GM10248 (cell line): Measurements from ENCODE around the gene CFAP68.
"Not testable (repeated sequence)": the region's sequence is repeated elsewhere in the genome, so short reads cannot be mapped to it uniquely, and the experiment has no call there.

Experiments used
- CTCF ChIA-PET: fragments of 300-600 bp; sonication (Branson Sonifier 250); formaldehyde crosslinking; extraction: SDS; loops from one replicate; lab custom pipeline; 2021; ENCODE audit warnings: antibody characterized with exemption; lab: Yijun Ruan, JAX
- POLR2A ChIA-PET: fragments of 350-650 bp; sonication (Branson Sonifier 250); formaldehyde crosslinking; extraction: SDS; loops from one replicate; lab custom pipeline; 2020; ENCODE audit warnings: antibody characterized with exemption; lab: Yijun Ruan, JAX
- DNase-seq: peaks from one replicate; pipeline ENCODE4 v3.0.0; 2012; ENCODE audit errors: extremely low spot score
- CTCF ChIP-seq: IDR thresholded peaks from 2 replicates; pipeline ENCODE4 v1.5.1; 2012; ENCODE audit warnings: mild to moderate bottlenecking, low read depth; ENCODE audit errors: extremely low read depth, missing control alignments, control extremely low read depth

Gene CFAP68

GRCh38 chr11:111925953-111926352, 46.6 kb downstream of the CFAP68 start:
- TF ChIP-seq CTCF: no peak
- ChIA-PET CTCF (interaction anchor here (0.8 to 3.4 kb wide), 12 partner anchors 8 to 360 kb away, joined by 3 to 25 read pairs (median 4); partner anchors contain the start of genes ALG9 and C11orf52), POLR2A (interaction anchor here (1.3 kb wide), 2 partner anchors 13 to 77 kb away, joined by 3 to 4 read pairs; no protein-coding TSS in a partner anchor)
- DNase-seq: no peak

GRCh38 chr11:111926505-111927391, 47.4 kb downstream of the CFAP68 start:
- TF ChIP-seq CTCF: no peak
- POLR2A ChIA-PET: interaction anchor here (0.6 to 1.3 kb wide), 7 partner anchors 9 to 457 kb away, joined by 3 to 4 read pairs (median 3); partner anchors contain the start of gene ALG9
- CTCF ChIA-PET: interaction anchor here (0.8 to 3.4 kb wide), 17 partner anchors 8 to 360 kb away, joined by 3 to 25 read pairs (median 3); partner anchors contain the start of genes ALG9 and C11orf52
- DNase-seq: peak; percentile 99

GRCh38 chr11:111930472-111930871, 51.1 kb downstream of the CFAP68 start:
- CTCF ChIA-PET: interaction anchor here (1.2 to 3.4 kb wide), 7 partner anchors 10 to 180 kb away, joined by 3 to 38 read pairs (median 8); no protein-coding TSS in a partner anchor
- TF ChIP-seq CTCF: no peak
- POLR2A ChIA-PET: no interaction called here
- DNase-seq: no peak

- TF ChIP-seq CTCF: no peak
- ChIA-PET POLR2A (no interaction called here), CTCF (interaction anchor here (0.8 to 10.6 kb wide), 14 partner anchors 8 to 243 kb away, joined by 3 to 138 read pairs (median 7); partner anchors contain the start of gene BCO2)
- DNase-seq: no peak
These were observed 53.2 kb downstream of the CFAP68 start for GRCh38 chr11:111932611-111932950.

- CTCF ChIA-PET: interaction anchor here (1.0 to 10.6 kb wide), 5 partner anchors 11 to 83 kb away, joined by 3 to 138 read pairs (median 7); no protein-coding TSS in a partner anchor
- DNase-seq, POLR2A ChIA-PET: not testable (repeated sequence)
These were observed 53.8 kb downstream of the CFAP68 start for GRCh38 chr11:111933176-111933575.

GRCh38 chr11:111933872-111934271, 54.5 kb downstream of the CFAP68 start:
- ChIA-PET CTCF (interaction anchor here (1.0 to 10.6 kb wide), 10 partner anchors 10 to 346 kb away, joined by 3 to 138 read pairs (median 4); no protein-coding TSS in a partner anchor), POLR2A (no interaction called here)
- no peak for DNase-seq

More at GRCh38 chr11:111933872-111934271, 54.5 kb downstream of the CFAP68 start:
- no peak for TF ChIP-seq CTCF
